Adrenal gland (tissue), 5 donors: ENCODE measurements around the gene LPP.

Source experiments
- POLR2A ChIP-seq, 2 donors: fragments of 450-650 bp; IDR thresholded peaks; one replicate each; pipeline ENCODE4 v1.6.1; 2017; ENCODE audit warnings: antibody characterized with exemption in 2 of 2, mild to moderate bottlenecking in 2 of 2, moderate library complexity in 1 of 2
- TF ChIP-seq, protein P1 (sequence below), 6 experiments: fragments of 450-650 bp in 4 of 6; fragments of 200-600 bp in 2 of 6; sonication (generic) in 1 of 6; IDR thresholded peaks; 1 replicate in 5 of 6; 2 replicates in 1 of 6; pipeline versions ENCODE4 v1.5.1 to v1.8.0; 2016 to 2021; ENCODE audit warnings: antibody characterized with exemption in 6 of 6, mild to moderate bottlenecking in 2 of 6, moderate library complexity in 1 of 6
- donor health status: DM: no; HTN: no; CAD: no.

DNA sequence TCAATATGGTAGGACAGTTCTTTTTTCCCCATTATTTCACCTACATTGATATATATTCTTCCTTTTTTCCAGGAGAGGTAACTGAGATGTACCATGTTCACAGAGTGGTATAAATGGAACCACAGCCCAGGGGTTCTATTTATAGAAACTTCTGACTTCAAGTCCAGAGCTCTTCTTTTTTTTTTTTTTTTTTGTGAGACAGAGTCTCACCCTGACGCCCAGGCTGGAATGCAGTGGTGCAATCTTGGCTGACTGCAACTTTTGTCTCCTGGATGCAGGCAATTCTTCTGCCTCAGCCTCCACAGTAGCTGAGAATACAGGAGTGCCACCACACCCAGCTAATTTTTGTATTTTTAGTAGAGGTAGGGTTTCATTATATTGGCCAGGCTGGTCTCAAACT is 750.7 kb downstream of the LPP start:
- TF ChIP-seq, protein P1, sequence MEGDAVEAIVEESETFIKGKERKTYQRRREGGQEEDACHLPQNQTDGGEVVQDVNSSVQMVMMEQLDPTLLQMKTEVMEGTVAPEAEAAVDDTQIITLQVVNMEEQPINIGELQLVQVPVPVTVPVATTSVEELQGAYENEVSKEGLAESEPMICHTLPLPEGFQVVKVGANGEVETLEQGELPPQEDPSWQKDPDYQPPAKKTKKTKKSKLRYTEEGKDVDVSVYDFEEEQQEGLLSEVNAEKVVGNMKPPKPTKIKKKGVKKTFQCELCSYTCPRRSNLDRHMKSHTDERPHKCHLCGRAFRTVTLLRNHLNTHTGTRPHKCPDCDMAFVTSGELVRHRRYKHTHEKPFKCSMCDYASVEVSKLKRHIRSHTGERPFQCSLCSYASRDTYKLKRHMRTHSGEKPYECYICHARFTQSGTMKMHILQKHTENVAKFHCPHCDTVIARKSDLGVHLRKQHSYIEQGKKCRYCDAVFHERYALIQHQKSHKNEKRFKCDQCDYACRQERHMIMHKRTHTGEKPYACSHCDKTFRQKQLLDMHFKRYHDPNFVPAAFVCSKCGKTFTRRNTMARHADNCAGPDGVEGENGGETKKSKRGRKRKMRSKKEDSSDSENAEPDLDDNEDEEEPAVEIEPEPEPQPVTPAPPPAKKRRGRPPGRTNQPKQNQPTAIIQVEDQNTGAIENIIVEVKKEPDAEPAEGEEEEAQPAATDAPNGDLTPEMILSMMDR (IDR thresholded peaks at IDR 0.05): no peak
- no peak for TF ChIP-seq POLR2A (IDR thresholded peaks at IDR 0.05)
